ENCODE data around the gene HPSE.

Gene HPSE

GRCh38 chr4:83247415-83248357 lies 87.0 kb downstream of the HPSE start:
- DNase-seq (ENCODE audit: low read depth in 2 of 2): no peak

Data from stimulated activated CD8-positive, alpha-beta memory T cell treated with anti-CD3 and anti-CD28 coated beads, Interleukin-15, amount 100 ng/mL, for 48 hours (primary cell).